GM19023 (cell line): ENCODE data around the gene FER1L5.

Source experiments
- ATAC-seq: cut with Tn5 transposase; IDR thresholded peaks from one replicate; pipeline ENCODE4 v1.9.1; 2021; ENCODE audit warnings: mild to moderate bottlenecking, moderate library complexity; ENCODE audit not compliant: unreplicated experiment

The FER1L5 gene

GRCh38 chr2:96642564-96643360 is at the start of gene FER1L5:
Gene FER1L5, plus strand, starts transcription at chr2:96642764. Its CDS starts 73 bp downstream, at chr2:96642837.
- no peak for ATAC-seq

- no peak for ATAC-seq
These were observed 48.3 kb upstream of the FER1L5 start for GRCh38 chr2:96594282-96594681.

- no peak for ATAC-seq
These were observed 47.8 kb upstream of the FER1L5 start for GRCh38 chr2:96594691-96595152.

GRCh38 chr2:96596596-96596995 is 46.0 kb upstream of the FER1L5 start:
- ATAC-seq: no peak

GRCh38 chr2:96599941-96600340 is 42.6 kb upstream of the FER1L5 start:
- no peak for ATAC-seq

GRCh38 chr2:96601382-96602292 is 40.9 kb upstream of the FER1L5 start:
- ATAC-seq: no peak

GRCh38 chr2:96602330-96602823 is 40.2 kb upstream of the FER1L5 start:
- no peak for ATAC-seq

GRCh38 chr2:96604104-96604503 is 38.5 kb upstream of the FER1L5 start:
- no peak for ATAC-seq

- ATAC-seq: no peak
These were observed 33.8 kb upstream of the FER1L5 start for GRCh38 chr2:96608469-96609455.

- no peak for ATAC-seq
These were observed 26.4 kb upstream of the FER1L5 start for GRCh38 chr2:96616128-96616527.

- no peak for ATAC-seq
These were observed 26.0 kb upstream of the FER1L5 start for GRCh38 chr2:96616535-96616934.

GRCh38 chr2:96617012-96617411 is 25.6 kb upstream of the FER1L5 start:
- ATAC-seq: no peak

- ATAC-seq: no peak
These were observed 23.8 kb upstream of the FER1L5 start for GRCh38 chr2:96618596-96619283.

GRCh38 chr2:96622544-96622943 is 20.0 kb upstream of the FER1L5 start:
- ATAC-seq: no peak

- no peak for ATAC-seq
These were observed 19.4 kb upstream of the FER1L5 start for GRCh38 chr2:96623116-96623515.

- ATAC-seq: no peak
These were observed 16.7 kb upstream of the FER1L5 start for GRCh38 chr2:96625571-96626552.

- no peak for ATAC-seq
These were observed 16.0 kb upstream of the FER1L5 start for GRCh38 chr2:96626553-96626942.

- ATAC-seq: no peak
These were observed 10.6 kb upstream of the FER1L5 start for GRCh38 chr2:96631804-96632435.
